NCI-H69 (cell line): ENCODE results near the gene PSAPL1.
A peak's percentile ranks its signal among the peaks of the same experiment; 100 is the strongest.

ENCODE experiments used
- DNase-seq: peaks from one replicate; lab custom pipeline; 2025; lab: John Stamatoyannopoulos, UW

PSAPL1 gene

GRCh38 chr4:7434766-7435150, at the start of gene PSAPL1:
TSS of gene PSAPL1 (minus strand) at chr4:7434930. CDS start at chr4:7434879, 51 bp downstream.
- peak; percentile 9 for DNase-seq

GRCh38 chr4:7481227-7481626, 46.5 kb upstream of the PSAPL1 start:
- no peak for DNase-seq

GRCh38 chr4:7480423-7480822, 45.7 kb upstream of the PSAPL1 start:
- no peak for DNase-seq

GRCh38 chr4:7478665-7479064, 43.9 kb upstream of the PSAPL1 start:
- DNase-seq = no peak

GRCh38 chr4:7477695-7478094, 43.0 kb upstream of the PSAPL1 start:
- no peak for DNase-seq

GRCh38 chr4:7476820-7477219, 42.1 kb upstream of the PSAPL1 start:
- DNase-seq = no peak

GRCh38 chr4:7475207-7475606, 40.5 kb upstream of the PSAPL1 start:
- no peak for DNase-seq

GRCh38 chr4:7474320-7474719, 39.6 kb upstream of the PSAPL1 start:
- DNase-seq = no peak

GRCh38 chr4:7473081-7473480, 38.4 kb upstream of the PSAPL1 start:
- no peak for DNase-seq

GRCh38 chr4:7472442-7473013, 37.8 kb upstream of the PSAPL1 start:
- peak; percentile 12 for DNase-seq

- no peak for DNase-seq
Measured at GRCh38 chr4:7470522-7471128, 35.9 kb upstream of the PSAPL1 start.

- no peak for DNase-seq
Measured at GRCh38 chr4:7470111-7470510, 35.4 kb upstream of the PSAPL1 start.

- DNase-seq = no peak
Measured at GRCh38 chr4:7469023-7469422, 34.3 kb upstream of the PSAPL1 start.

- DNase-seq = no peak
Measured at GRCh38 chr4:7467471-7467870, 32.7 kb upstream of the PSAPL1 start.

GRCh38 chr4:7466904-7467303, 32.2 kb upstream of the PSAPL1 start:
- DNase-seq = no peak

- no peak for DNase-seq
Measured at GRCh38 chr4:7466215-7466614, 31.5 kb upstream of the PSAPL1 start.

- no peak for DNase-seq
Measured at GRCh38 chr4:7465017-7465416, 30.3 kb upstream of the PSAPL1 start.

- no peak for DNase-seq
Measured at GRCh38 chr4:7464259-7464655, 29.5 kb upstream of the PSAPL1 start.

GRCh38 chr4:7463566-7464258, 29.0 kb upstream of the PSAPL1 start:
- no peak for DNase-seq

GRCh38 chr4:7462509-7462971, 27.8 kb upstream of the PSAPL1 start:
- peak; percentile 66 for DNase-seq

GRCh38 chr4:7461230-7461629, 26.5 kb upstream of the PSAPL1 start:
- DNase-seq = no peak

- DNase-seq = no peak
Measured at GRCh38 chr4:7460566-7460965, 25.8 kb upstream of the PSAPL1 start.

- no peak for DNase-seq
Measured at GRCh38 chr4:7459471-7459870, 24.7 kb upstream of the PSAPL1 start.

- no peak for DNase-seq
Measured at GRCh38 chr4:7458477-7458876, 23.7 kb upstream of the PSAPL1 start.
